Uterus (tissue), 2 donors: ENCODE measurements around the gene PDS5B.

Experiments
- POLR2A ChIP-seq, 2 donors: fragments of 450-650 bp; IDR thresholded peaks; one replicate each; pipeline ENCODE4 v1.6.1; 2016; ENCODE audit warnings: antibody characterized with exemption in 2 of 2, mild to moderate bottlenecking in 1 of 2, moderate library complexity in 1 of 2
- TF ChIP-seq, protein P1 (sequence below), 4 experiments: fragments of 200-600 bp in 2 of 4; fragments of 450-650 bp in 2 of 4; sonication (generic) in 2 of 4; IDR thresholded peaks; one replicate each; pipeline ENCODE4 v1.5.1; 2016 to 2019; ENCODE audit warnings: antibody characterized with exemption in 4 of 4, mild to moderate bottlenecking in 2 of 4, moderate library complexity in 1 of 4

DNA sequence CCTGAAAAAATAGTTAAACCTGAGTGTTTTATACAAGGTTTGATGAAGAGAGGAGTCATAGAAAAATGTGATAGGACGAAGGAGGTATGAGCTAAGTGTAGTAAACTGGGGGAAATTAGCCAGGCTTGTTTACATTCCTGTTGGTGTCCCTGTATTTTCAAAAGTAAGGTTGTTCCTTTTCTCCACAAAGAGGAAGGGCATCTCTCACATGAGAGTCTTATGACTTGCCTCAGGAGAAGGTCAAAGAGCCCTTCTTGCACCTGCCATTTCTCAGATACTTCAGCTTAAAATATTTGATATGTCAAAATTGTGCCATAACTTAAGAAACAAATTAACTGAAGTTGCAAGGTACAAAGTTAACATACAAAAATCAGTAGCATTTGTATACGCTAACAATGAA, 44.0 kb upstream of the PDS5B start:
- TF ChIP-seq, protein P1, sequence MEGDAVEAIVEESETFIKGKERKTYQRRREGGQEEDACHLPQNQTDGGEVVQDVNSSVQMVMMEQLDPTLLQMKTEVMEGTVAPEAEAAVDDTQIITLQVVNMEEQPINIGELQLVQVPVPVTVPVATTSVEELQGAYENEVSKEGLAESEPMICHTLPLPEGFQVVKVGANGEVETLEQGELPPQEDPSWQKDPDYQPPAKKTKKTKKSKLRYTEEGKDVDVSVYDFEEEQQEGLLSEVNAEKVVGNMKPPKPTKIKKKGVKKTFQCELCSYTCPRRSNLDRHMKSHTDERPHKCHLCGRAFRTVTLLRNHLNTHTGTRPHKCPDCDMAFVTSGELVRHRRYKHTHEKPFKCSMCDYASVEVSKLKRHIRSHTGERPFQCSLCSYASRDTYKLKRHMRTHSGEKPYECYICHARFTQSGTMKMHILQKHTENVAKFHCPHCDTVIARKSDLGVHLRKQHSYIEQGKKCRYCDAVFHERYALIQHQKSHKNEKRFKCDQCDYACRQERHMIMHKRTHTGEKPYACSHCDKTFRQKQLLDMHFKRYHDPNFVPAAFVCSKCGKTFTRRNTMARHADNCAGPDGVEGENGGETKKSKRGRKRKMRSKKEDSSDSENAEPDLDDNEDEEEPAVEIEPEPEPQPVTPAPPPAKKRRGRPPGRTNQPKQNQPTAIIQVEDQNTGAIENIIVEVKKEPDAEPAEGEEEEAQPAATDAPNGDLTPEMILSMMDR (IDR thresholded peaks at IDR 0.05) = no peak
- no peak for TF ChIP-seq POLR2A (IDR thresholded peaks at IDR 0.05)
